NCI-H345 treated with DMSO at 0.1 percent for 48 hours (cell line): Measurements from ENCODE around the gene RFX2.
A peak's percentile ranks its signal among the peaks of the same experiment; 100 is the strongest.
"Not testable (repeated sequence)": the region's sequence is repeated elsewhere in the genome, so short reads cannot be mapped to it uniquely, and the experiment has no call there.

ENCODE experiments used
- DNase-seq: peaks from one replicate; lab custom pipeline; 2025; ENCODE audit not compliant: unreplicated experiment; lab: John Stamatoyannopoulos, UW

Gene RFX2

DNA sequence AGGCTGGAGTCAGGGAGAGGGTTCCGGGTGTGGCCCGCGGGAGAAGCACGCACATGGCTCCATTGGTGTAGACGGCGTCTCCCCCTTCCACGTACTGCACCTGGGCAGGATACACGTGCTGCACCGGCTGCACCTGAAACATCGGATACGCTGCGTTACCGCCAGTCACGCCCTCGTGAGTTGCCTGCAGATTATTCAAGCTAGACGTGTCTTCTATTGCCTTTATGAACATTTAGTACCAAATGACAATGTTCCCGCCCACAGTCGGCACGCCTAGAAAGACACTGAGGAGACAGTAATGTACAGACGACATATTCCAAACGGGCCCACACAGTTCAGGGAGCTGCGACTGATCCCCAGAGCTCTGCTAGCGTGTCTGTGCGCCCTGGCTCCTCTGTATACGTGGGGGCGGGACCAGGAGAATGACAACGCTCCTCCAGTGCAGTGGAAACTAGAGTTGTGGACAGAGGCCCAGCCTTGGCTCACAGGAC is 68.3 kb downstream of the RFX2 start:
- DNase-seq: no peak

DNA sequence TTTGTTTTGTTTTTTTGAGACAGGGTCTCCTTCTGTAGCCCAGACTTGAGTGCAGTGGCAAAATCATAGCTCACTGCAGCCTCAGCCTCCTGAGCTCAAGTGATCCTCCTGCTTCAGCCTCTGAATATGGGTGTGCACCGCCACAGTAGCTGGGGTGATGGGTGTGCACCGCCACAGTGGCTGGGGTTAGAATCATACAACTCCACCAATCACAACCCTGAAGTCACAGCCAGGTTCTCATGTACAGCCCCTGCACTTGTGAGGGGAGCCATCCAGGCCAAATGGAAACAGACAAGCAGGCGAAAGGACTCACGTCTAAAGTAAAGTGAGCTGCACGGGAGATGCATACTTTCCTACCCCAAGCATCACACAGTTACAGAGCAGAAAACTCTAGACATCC is 69.2 kb downstream of the RFX2 start:
- no peak for DNase-seq

DNA sequence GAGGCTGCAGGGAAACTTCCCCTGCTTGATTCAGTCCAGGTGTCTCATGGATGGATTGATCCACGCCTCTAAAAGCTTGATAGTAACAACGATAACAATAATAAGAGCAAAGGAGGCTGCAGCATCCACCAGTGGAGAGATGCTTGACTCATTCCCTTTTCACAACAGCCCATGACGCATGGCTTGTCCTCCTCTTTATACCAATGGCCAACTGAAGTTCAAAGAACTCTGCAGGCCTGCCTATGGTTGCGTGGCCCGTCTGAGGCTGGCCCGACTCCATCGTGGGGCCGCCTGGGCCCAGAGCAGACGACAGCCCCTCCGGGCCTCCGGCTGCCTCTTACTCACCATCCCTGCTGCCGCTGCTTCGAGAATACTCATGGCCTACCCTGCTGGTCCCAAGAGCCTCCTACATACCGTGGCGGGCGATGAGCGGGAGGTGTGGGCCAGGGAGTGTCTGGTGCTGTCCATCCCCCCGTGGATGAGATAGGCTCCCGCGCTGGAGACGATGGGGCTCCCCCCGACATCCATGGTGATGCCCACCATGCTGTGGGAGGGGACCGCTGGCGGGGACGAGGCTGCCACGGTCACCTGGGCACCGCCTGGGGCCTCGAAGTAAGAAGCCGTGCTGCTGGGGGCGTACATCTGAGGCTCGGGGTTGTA is 70.6 kb downstream of the RFX2 start:
- DNase-seq: no peak

DNA sequence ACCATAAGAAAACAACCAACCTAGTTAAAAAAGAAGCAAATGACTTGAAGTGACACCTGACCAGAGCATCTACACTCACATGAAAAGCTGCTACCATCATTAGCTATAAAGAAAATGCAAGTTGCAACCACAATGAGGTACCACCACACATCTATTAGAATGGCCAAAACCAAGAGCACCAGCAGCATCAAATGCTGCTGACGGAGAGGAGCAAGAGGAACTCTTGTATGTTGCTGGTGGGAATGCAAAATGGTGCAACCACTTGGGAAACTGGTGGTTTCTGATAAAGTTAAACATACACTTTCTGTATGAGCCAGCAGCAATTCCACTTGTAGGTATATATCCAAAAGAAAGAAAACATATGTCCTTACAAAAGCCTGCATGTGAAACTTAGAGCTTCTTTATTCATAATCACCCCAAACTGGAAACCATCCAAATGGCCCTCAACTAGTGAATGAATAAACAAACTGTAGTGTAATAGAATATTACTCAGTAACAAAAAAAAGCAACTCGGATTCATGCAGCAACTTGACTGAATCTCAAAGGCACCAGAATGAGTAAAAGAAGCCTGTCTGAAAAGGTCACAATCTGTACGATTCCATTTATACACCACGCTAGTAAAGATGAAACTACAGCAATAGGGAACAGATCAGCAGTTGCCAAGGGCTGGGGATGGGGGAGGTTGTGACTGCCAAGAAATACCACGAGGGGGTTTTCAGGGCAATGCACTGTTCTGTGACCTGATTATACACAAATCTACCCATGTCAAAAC is 71.5 kb downstream of the RFX2 start:
- no peak for DNase-seq

DNA sequence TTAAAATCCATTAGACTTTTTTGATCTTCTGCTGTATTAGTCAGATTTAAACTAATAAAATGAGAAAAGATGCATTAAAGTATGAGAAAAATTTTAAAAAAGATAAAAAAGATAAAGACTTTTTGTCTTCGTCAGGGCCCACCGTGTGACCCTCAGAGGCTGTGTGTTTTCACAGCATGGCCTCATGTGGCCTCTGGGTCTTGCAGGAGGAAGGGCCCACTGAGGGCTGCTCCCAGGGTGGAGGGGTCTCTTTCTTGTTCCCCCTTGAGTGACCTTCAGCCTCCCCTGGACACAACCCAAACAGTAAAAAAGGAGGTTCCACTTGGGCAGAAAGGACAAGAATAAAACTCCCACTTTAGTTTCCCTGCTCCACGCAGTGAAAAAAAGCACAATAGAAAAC is 75.3 kb downstream of the RFX2 start:
- DNase-seq: no peak

DNA sequence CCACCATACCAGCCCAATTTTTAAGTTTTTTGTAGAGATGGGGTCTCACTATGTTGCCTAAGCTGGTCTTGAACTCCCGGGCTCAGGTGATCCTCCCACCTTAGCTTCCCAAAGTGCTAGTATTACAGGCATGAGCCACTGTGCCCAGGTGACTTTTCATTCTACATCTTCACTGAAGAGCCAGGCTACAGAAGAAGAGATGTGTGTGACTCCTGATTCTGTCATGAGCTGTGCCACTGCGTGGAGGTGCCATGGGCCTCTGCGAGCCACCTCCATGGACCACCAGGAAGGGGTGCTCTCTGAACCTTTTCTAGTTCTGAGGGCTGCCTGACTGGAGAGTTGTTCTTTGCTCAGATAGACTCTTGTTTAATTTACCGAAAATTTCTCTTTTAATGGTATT is 75.8 kb downstream of the RFX2 start:
- DNase-seq: no peak

DNA sequence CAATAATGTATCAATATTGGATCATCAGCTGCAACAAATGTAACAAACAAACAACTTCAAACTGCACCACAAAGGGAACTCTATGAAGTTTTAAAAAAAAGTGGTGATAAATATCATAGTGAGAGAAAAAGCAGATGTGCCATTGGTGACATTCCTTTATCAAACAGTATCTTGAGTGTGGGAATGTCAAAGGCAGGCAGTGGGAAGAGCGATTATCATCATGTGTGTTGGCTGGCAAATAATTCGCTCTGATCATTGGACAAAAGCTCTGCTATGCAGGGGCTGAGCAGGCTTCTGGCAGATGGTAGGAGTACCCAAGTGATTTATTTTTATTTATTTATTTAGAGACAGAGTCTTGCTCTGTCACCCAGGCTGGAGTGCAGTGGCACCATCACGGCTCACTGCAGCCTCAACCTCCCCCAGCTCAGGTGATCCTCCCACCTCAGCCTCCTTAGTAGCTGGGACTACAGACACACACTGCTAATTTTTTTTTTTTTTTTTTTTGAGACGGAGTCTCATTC is 76.5 kb downstream of the RFX2 start:
- no peak for DNase-seq

DNA sequence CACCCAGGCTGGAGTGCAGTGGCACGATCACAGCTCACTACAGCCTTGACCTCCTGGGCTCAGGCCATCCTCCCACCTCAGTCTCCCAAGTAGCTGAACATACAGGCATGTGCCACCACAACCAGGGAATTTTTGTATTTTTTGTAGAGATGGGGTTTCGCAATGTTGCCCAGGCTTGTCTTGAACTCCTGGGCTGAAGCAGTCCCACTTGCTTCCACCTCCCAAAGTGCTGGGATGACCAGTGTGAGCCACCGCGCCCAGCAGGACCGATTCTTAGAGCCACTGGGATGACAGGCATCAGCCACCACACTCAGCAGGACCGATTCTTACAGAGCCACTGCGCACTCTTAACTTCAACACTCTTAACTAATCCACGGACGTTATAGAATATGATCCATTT is 77.5 kb downstream of the RFX2 start:
- no peak for DNase-seq

DNA sequence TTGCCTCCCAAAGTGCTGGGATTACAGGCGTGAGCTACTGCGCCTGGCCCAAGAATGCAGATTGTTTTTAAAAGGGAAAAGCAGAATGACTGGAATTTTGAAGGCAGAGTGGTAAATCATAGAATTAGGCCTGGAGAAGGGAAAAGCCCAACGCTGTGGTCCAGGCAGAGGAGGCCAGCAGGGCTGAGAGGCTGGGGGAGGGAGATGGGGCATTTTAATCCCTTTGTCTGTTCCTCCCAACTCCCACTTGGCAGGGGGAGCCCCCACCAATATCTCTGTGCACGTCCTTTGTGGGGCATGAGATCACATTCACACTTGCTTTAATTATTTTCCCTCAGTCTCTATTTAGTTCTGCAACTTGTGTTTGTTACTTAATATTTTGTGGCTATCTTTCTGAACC is 77.9 kb downstream of the RFX2 start:
- DNase-seq: no peak

DNA sequence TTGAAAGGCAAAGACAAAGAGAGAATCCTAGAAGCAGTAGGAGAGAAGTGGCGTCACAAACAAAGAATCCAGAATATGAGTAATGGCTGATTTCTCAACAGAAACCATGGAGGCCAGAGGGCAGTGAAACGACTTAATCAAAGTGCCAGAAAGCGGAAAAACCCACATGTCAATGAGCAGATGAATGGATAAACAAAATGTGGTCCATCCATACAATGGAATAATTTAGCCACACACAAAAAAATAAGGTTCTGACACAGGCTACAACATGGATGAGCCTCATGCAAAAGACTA is 80.1 kb downstream of the RFX2 start:
- DNase-seq: no peak

DNA sequence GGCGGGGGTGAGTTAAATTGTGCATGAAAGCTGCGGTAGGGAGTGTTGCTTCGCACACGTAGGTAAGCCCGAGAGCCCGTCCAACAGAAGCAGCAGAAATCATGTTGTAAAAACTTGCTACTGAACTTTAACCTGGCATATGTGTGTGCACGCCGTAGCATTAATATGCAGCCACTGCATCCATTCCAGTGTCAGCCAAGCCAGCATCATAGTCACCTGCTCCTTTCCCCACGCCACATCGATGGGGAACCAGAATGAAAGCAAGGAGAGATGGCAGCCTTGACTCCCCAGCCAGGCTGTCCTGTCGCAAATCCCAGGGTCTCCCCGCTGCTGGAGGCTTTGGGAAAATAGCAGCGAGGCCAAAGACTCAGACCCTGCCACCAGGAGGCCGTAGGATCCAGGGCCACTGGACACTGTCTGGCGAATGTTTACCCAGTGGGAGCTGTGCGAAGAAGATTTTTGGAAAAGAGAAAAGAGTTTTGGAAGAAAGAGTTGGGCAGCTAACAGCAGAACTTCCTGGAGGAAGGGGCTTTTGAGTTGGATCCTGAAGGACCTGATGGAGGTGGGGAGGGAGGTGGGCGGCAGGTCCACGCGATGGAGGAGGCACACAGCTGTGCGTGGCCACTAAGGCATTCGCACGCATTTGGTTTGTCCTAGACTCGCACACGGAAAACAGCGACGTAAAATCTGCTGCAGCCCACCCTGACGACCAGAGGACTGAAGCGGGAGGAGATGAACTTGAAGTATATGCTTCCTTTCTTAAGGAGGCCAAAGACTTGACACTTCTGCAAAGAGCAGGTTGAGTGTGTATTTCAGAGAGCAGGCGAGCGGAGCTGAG is 83.7 kb downstream of the RFX2 start:
- no peak for DNase-seq

DNA sequence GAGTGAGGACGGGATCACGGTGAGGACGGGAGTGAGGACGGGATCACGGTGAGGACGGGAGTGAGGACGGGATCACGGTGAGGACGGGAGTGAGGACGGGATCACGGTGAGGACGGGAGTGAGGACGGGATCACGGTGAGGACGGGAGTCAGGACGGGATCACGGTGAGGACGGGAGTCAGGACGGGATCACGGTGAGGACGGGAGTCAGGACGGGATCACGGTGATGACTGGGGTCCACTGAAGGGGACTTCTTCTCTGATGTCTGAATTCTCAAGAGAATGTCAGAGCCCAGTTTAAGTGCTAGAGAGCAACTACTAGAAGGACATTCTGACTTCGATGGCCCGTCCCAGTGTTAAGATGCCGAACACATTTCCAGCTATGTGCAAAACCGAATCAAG is 85.5 kb downstream of the RFX2 start:
- not testable (repeated sequence) for DNase-seq

DNA sequence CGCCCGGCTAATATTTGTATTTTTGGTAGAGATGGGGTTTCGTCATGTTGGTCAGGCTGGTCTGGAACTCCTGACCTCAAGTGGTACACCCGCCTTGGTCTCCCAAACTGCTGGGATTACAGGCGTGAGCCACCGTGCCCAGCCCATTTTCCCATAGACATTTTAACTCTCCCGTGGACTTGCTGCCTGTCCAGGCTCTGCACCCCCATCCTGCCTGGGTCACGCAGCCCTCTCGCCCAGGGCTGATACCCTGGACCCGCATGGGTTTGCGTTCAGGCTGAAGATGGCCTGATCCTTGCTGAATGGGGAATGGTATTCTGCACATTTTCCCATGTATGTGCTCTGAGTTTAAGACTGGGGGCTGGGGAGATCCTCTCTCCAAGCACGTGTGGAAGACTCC is 86.4 kb downstream of the RFX2 start:
- DNase-seq: no peak

DNA sequence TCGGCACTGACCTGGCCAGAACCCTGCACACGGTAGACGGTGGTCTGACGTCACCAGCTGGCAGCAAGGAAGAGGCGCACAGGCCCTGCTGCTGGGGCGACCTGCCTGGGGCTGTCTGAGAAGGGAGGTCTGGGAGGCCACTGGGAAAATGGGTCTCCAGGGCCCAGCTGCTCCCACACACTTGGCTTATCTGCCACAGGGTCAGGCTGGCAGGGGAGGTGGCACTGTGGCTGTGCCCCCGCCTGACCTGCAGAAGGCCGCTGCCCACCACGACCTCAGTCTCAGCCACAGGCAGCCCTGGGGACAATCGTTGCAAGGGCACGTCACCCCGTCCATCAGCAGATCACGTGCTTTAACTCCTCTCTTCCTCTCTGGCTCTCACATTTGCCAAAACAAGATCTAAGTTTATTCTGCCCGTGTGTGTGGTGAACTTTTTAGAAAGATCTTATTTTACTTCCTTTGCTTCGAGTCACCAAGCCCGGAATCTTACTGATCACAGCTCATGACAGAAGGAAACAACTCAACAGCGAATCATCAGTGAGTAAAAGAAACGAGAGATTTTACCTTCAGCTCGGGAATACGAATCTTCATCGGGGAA is 87.1 kb downstream of the RFX2 start:
- no peak for DNase-seq

DNA sequence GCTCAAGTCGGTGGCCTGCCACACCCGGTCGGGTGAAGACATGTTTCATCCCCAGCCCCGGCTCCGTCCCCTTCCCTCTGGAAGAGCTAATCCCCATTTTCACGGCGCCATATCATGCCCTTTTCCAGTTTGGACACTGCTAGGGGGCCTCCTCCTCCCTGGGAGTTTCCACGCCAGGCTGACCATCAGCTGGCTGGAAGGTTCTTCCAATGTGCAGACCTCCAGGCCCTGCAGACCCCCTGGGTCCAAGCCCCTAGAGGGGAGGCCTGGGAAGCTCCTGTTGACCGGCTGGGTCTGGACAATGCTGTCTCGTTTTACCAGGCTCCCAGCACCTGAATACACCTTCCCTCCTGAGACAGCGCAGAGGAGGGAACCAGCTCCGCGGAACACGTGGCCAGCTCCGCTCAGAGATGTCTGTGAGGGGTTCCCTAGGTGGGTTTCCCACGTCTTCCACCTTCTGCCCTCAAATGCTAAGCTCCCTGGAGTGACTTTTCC is 87.7 kb downstream of the RFX2 start:
- DNase-seq: no peak

DNA sequence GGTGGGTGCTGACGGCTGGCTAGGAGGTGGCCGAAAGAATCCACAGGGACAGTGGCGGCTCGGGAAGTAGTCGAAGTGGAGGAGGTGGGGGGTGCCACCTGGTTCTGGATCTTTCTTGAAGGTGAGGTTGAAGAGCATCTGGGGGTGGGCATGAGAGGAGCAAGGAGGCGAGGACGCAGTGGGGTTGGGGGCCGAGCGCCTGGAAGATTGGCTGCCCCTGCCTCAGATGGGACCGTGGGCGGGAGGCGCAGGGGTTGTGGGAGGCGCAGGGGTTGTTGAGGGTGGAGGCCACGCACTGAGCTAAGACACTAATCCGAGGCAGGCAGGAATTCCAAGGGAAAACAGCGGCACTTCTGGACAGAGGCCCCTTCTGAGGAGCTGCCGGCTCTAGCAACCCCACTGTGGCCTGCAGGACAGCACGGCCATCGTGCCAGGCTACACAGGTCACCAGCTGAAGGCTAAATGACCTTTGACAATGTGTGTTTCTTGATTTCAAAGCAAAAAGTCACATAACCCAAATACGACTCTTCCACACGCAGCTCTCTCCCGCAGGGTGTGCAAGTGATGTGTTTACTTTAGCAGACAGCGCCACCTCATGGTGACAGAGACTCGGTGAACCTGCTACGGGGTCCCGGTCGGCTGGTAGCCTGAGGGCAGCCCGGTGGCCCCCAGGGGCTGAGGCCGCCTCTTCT is 88.3 kb downstream of the RFX2 start:
- peak; percentile 29 for DNase-seq

DNA sequence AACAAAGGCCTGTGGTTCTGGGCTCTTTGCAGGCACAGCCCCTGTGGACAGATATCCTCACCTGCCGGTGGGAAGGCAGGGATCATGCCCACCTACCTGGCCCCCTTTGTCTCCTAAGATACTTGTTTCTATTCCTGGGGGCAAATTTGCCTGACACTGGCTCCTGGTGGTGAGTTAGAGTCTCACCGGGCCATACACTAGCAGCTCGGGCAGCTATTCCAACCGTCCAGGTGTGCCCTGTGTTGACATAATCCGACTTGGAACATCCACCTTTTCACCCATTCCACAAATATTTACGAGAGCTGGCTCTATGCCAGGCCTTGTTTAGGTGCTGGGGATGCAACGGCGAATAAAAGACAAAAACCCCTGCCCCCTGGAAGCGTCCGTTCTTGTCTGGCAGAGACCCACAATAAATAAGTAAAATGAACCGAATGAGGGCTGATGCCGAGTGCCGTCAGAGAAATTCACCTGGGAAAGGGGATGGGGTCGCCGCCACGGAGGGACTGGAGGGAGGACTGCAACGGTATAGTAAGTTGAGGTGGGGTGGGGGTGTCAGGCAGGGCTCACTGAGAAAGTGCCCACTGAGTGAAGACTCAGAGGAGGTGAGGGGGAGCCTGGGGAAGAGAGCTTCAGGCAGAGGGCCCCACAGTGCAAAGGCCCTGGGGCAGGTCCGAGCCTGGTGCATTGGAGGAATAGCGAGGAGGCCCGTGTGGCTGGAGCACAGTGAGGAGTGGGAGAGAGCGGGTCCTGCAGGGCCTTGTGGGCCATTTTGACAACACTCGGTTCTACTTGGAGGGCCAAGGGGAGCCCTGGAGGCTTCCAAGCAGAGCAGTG is 89.1 kb downstream of the RFX2 start:
- DNase-seq: peak; percentile 59

DNA sequence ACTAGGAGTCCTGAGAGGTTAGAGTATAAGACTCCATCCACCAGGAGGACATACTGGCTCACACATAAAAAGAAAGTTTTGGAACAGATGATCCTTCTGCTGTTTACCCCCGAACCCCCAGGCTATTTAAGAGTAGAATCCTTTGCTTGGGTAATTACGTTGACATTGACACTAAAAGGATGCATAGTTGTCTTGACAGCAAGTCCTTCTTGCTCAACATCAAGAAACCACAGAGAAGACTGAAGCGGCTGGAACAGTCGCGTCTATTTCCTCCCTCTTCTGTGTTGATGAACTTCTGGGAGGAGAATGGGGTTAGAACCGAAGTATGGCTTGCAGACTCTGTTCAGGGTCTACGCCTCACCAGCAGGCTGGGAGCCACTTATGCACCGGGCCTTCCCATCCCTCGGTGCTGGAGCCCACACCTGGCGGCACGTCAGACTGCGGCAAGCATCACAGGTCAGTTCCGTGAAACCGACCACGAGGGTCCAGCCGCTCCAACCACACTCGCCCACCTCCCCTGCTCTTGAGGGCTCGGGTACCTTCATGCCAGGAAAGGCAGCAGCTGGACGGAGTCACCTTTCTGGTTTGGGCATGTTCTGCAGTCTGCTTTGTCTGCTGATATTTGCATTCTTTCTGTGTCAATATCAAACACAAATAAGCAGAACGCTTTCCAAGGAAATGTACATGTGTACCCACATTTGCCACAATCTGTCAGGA is 90.0 kb downstream of the RFX2 start:
- DNase-seq: peak; percentile 78

DNA sequence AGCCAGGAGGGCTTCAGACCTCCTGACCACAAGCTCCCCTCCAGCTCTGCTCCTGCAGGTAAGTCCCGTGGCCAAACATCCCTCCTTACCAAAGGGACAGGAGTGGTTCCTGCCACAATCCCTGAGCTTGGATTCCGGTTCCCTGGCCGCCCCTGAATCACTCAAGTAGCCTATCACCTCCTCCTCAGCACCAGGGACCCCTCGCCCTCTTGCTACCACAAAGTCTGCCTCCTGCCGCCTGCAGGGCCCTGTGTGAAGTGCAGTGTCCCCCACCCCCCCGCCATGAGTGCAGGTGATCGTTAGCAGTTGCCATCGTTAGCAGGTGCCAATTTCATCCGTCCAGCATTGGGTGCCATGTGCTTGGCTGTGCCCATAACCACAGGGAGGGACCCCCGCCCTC is 91.5 kb downstream of the RFX2 start:
- DNase-seq: no peak
